Activated naive CD4-positive, alpha-beta T cell treated with anti-CD3 and anti-CD28 coated beads, Interleukin-2, amount 50 U/mL, for 24 hours (primary cell): Measurements from ENCODE around the gene MRPL41.
"Not testable (repeated sequence)": the region's sequence is repeated elsewhere in the genome, so short reads cannot be mapped to it uniquely, and the experiment has no call there.

Experiments
- H3K27ac Mint-ChIP-seq: one replicate; pipeline ENCODE4 v1.8.0; 2021; ENCODE audit warnings: mild to moderate bottlenecking, mixed read lengths
- H3K27me3 Mint-ChIP-seq: one replicate; pipeline ENCODE4 v1.8.0; 2021; ENCODE audit warnings: mixed read lengths
- H3K36me3 Mint-ChIP-seq: one replicate; pipeline ENCODE4 v1.8.0; 2021; ENCODE audit warnings: mixed read lengths
- H3K4me1 Mint-ChIP-seq: one replicate; pipeline ENCODE4 v1.8.0; 2021; ENCODE audit warnings: mixed read lengths
- H3K4me3 Mint-ChIP-seq: one replicate; pipeline ENCODE4 v1.8.0; 2021; ENCODE audit warnings: mild to moderate bottlenecking, mixed read lengths
- H3K9me3 Mint-ChIP-seq: one replicate; pipeline ENCODE4 v1.8.0; 2021; ENCODE audit warnings: mixed read lengths

The MRPL41 gene

DNA sequence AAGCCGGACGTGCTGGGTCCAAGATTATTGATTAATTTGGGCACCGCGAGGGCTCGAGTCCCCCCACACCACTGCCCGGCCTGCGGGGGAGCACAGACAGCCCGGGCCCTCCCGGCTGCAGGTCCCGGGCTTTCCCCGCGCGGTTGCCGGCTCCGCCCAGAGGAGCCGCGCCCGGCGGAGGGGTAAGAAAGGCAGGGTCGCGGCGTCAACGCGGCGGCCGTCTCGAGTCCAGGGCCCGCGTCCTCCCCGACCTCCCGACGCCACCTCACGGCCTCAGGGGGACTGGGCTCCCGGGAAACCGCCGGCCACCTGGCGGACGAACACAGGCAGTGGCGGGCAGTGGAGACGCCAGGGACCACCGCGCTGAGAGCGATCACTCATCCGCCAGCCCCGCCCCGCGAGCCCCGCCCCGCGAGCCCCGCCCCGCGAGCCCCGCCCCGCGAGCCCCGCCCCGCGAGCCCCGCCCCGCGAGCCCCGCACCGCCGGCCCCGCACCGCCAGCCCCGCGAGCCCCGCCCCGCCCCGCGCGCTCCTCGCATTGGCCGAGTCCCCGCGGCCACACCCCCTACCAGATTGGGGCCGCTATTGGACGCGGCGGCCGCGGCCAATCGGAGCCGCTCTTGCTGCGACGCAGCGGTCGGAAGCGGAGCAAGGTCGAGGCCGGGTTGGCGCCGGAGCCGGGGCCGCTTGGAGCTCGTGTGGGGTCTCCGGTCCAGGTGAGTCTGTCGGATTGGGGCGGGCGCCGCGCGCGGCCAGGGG is at the start of gene MRPL41:
Gene MRPL41, plus strand, starts transcription at position 616 of the 758 bp plus-strand sequence. CDS start 203 bp downstream, outside the sequence.
- H3K27ac Mint-ChIP-seq: peak within 1 kb of the TSS; percentile 72
- peak within 1 kb of the TSS; percentile 91 for H3K4me3 Mint-ChIP-seq
- peaks cover 26% of the 10 kb centered on the region for H3K4me1 Mint-ChIP-seq
- H3K9me3 Mint-ChIP-seq: no peaks in the 10 kb centered on the region
- H3K36me3 Mint-ChIP-seq: peaks cover 4% of the 10 kb centered on the region
- no peaks in the 10 kb centered on the region for H3K27me3 Mint-ChIP-seq

DNA sequence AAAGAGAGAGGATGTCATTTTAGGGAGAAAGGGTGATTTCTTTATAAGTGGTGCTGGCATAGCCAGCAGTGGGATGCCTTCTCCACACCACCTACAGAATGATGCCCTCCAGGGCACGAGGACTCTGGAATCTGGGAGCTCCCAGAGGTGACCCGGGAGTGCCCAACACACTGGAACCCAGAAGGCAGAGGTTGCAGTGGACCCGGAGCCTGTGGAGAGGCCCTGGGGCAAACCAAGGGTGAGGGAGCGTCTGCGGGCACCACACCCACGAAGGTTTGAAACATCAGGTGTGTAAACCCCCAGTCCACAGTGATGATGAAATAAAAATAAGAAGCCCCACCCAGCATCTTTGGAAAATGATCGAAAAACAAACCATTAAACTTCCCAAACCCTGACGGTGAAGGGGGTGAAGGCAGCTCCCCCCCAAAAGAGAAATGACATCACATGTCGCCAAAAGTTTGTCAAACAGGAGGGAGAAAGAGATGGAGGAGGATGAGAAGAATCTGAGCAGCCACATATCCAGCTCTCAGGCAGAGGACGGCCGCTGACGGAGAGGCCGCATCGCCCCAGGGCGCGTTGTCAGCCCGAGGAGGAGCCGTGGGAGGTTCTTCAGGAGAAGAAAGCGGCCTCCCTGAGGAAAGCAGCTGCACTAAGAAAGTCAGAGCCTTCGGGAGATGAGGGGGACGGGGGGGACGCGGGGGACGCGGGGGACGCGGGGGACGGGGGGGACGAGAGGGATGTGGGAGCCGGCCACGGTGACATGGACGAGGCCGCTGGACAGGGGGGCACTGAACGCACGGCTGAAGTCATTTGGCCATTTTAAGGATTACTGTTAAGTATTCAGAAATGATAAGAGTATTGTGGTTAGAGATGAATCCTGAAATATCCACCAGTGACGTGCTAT is 49.4 kb upstream of the MRPL41 start:
- no peak overlapping the region for H3K4me3 Mint-ChIP-seq

DNA sequence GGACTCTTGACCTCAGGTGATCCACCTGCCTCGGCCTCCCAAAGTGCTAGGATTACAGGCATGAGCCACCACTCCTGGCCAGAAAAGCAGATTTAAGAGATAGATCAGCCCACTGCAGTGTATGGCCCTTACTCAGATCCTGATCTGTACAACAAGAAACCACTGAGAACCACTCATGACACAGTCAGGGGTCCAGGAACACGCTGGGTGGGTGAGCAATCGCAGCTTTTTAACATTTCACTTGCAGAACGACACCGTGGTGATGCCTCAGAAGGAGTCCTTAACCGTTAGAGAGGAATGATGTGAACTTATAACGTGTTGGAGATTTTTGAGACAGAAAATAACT is 47.3 kb upstream of the MRPL41 start:
- Mint-ChIP-seq H3K27ac (no peak overlapping the region), H3K4me3 (no peak overlapping the region), H3K27me3 (no peaks in the 10 kb centered on the region), H3K36me3 (peaks cover 2% of the 10 kb centered on the region), H3K9me3 (no peaks in the 10 kb centered on the region), H3K4me1 (peaks cover 3% of the 10 kb centered on the region)

More for the DNA sequence above, 49.4 kb upstream of the MRPL41 start:
- Mint-ChIP-seq H3K9me3 (no peaks in the 10 kb centered on the region), H3K27me3 (no peaks in the 10 kb centered on the region), H3K27ac (peak overlapping the region; percentile 93), H3K4me1 (no peaks in the 10 kb centered on the region), H3K36me3 (peaks cover 2% of the 10 kb centered on the region)

DNA sequence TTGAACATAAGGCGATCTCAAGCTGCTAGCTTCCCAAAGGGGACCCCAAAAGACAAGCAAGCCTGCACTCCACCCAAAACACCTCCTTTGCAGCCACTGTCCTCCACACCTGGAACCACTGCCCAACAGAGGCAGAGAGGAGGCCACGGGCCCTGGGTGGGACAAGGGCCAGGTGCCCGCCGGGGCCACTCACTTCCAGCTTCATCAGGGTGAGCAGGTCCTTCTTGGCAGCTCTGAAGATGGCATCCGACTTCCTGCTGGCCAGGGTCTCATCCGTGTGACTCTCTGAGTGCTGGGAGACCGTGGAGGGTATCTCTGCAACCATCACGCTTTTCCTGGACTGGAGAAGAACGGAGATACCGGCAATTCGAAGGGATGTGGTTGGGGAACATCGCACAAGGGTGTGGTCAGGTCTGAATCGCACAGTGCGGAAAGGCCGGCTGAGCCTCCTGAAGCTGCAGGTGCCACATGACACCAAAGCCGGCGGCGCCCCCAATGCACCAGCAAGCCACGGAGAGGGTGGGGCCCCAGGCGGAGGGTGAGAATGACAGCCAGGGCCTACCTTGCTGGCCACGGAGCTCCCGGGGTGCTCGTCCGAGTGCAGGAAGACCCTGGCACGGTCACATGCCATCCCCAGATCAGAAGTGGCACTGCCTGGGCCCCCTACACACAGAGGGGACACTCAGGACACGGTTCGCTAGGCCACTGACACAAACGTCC is 46.1 kb upstream of the MRPL41 start:
- peaks cover 3% of the 10 kb centered on the region for H3K4me1 Mint-ChIP-seq
- H3K9me3 Mint-ChIP-seq: no peaks in the 10 kb centered on the region
- no peak overlapping the region for H3K27ac Mint-ChIP-seq
- no peaks in the 10 kb centered on the region for H3K27me3 Mint-ChIP-seq
- no peak overlapping the region for H3K4me3 Mint-ChIP-seq
- peaks cover 2% of the 10 kb centered on the region for H3K36me3 Mint-ChIP-seq

DNA sequence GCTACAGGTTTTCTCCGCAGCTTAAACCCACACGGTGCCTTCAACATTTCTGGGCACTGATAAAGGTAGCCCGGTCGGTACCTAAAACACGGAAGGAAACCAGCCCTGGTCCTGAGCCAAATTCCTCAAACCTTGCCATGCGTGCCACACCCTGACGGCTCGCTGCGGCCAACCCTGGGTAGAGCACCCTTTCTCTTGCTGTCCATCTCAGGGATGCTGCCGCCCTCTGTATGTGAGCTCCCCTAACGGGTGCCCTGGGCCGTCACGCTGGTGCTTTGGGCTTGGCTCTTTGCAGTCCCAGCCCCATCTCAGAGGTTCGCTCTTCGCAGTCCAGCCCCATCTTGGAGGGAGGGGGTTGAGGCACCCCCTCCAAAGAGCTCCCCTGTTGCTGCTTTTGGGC is 45.4 kb upstream of the MRPL41 start:
- H3K36me3 Mint-ChIP-seq: peaks cover 2% of the 10 kb centered on the region
- no peak overlapping the region for H3K4me3 Mint-ChIP-seq
- H3K4me1 Mint-ChIP-seq: peaks cover 3% of the 10 kb centered on the region
- H3K9me3 Mint-ChIP-seq: no peaks in the 10 kb centered on the region
- no peak overlapping the region for H3K27ac Mint-ChIP-seq
- H3K27me3 Mint-ChIP-seq: no peaks in the 10 kb centered on the region

DNA sequence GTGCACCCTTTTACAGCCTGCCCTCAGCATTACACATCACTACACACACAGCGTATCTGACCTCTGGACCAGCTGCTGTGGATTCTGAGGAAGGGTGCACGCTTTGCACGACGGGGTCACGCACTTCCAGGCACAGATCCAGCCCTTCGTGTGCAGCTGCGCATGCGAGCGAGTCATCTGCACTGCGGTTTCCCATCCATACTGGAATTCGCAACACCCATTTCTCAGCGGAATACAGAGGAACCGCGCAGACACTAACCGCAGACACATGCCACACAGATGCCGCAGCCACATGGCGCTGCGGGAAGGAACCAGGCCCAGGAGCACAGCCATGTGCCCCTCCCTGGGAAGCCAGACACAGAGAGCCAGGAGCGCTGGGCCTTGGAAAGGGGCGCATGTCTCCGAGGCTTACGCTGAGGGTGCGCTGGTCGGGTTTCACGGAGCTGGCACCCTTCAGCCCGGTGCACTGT is 44.9 kb upstream of the MRPL41 start:
- H3K27me3 Mint-ChIP-seq: no peaks in the 10 kb centered on the region

DNA sequence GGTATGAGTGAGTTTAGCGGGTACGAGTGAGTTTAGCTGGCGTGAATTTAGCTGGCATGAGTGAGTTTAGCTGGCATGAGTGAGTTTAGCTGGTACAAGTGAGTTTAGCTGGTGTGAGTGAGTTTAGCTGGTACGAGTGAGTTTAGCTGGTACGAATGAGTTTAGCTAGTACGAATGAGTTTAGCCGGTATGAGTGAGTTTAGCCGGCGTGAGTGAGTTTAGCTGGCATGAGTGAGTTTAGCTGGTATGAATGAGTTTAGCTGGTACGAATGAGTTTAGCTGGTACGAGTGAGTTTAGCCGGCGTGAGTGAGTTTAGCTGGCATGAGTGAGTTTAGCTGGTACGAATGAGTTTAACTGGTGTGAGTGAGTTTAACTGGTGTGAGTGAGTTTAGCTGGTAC is 42.5 kb upstream of the MRPL41 start:
- no peak overlapping the region for H3K27ac Mint-ChIP-seq
- H3K27me3 Mint-ChIP-seq: no peaks in the 10 kb centered on the region
- H3K36me3 Mint-ChIP-seq: no peaks in the 10 kb centered on the region
- H3K4me3 Mint-ChIP-seq: no peak overlapping the region
- no peaks in the 10 kb centered on the region for H3K9me3 Mint-ChIP-seq
- peaks cover 8% of the 10 kb centered on the region for H3K4me1 Mint-ChIP-seq

More for the DNA sequence above, 44.9 kb upstream of the MRPL41 start:
- Mint-ChIP-seq H3K36me3 (peaks cover 2% of the 10 kb centered on the region), H3K27ac (no peak overlapping the region), H3K9me3 (no peaks in the 10 kb centered on the region), H3K4me1 (peaks cover 3% of the 10 kb centered on the region), H3K4me3 (no peak overlapping the region)

DNA sequence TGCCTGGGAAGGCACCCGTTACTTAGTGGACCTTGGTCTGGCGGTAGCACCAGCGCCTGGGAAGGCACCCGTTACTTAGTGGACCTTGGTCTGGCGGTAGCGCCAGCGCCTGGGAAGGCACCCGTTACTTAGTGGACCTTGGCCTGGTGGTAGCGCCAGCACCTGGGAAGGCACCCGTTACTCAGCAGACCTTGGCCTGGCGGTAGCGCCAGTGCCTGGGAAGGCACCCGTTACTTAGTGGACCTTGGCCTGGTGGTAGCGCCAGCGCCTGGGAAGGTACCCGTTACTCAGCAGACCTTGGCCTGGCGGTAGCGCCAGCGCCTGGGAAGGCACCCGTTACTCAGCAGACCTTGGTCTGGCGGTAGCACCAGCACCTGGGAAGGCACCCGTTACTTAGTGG is 40.6 kb upstream of the MRPL41 start:
- H3K4me1 Mint-ChIP-seq, H3K27me3 Mint-ChIP-seq, H3K36me3 Mint-ChIP-seq, H3K9me3 Mint-ChIP-seq, H3K4me3 Mint-ChIP-seq, H3K27ac Mint-ChIP-seq: not testable (repeated sequence)

DNA sequence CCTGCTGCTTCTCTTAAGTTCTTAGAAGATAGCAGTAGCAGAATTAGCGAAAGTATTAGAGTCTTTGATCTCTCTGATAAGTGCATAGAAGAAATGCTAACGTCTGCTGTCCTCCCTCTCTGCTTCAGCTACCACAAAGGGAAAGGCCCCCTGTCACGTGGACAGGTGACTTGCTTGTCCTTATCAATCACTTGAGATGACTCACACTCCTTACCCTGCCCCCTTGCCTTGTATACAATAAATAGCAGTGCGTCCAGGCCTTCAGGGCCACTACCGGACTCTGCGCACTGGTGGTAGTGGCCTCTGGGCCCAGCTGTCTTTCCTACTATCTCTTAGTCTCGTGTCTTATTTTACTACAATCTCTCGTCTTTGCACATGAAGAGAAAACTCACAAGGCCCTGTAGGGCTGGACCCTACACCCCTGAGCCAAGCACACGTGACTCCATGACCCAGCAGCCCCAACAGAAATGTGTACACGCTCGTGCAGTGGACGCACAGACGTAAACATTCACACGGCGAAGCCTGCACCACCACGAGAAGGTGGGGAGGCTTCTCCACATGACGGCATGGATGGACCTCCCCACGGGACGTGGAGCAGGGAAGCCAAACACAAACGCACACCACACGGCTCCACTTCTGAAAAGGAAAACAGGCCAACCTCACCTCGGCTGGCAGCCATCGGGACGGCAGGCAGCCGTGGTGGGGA is 39.8 kb upstream of the MRPL41 start:
- peaks cover 8% of the 10 kb centered on the region for H3K4me1 Mint-ChIP-seq
- no peak overlapping the region for H3K27ac Mint-ChIP-seq
- no peaks in the 10 kb centered on the region for H3K9me3 Mint-ChIP-seq
- no peaks in the 10 kb centered on the region for H3K27me3 Mint-ChIP-seq
- H3K4me3 Mint-ChIP-seq: no peak overlapping the region
- no peaks in the 10 kb centered on the region for H3K36me3 Mint-ChIP-seq

DNA sequence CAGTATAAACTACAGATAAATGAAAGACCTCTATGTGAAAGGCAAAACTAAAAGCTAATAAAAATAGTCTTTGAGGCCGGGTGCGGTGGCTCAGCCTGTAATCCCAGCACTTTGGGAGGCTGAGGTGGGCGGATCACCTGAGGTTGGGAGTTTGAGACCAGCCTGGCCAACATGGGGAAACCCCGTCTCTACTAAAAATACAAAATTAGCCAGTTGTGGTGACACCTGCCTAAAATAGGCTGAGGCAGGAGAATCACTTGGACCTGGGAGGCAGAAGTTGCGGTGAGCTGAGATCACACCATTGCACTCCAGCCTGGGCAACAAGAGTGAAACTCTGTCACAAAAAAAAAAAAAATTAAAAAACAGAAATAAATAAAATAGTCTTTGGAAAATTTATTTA is 38.5 kb upstream of the MRPL41 start:
- H3K4me3 Mint-ChIP-seq, H3K9me3 Mint-ChIP-seq, H3K36me3 Mint-ChIP-seq, H3K27ac Mint-ChIP-seq, H3K27me3 Mint-ChIP-seq, H3K4me1 Mint-ChIP-seq: not testable (repeated sequence)

DNA sequence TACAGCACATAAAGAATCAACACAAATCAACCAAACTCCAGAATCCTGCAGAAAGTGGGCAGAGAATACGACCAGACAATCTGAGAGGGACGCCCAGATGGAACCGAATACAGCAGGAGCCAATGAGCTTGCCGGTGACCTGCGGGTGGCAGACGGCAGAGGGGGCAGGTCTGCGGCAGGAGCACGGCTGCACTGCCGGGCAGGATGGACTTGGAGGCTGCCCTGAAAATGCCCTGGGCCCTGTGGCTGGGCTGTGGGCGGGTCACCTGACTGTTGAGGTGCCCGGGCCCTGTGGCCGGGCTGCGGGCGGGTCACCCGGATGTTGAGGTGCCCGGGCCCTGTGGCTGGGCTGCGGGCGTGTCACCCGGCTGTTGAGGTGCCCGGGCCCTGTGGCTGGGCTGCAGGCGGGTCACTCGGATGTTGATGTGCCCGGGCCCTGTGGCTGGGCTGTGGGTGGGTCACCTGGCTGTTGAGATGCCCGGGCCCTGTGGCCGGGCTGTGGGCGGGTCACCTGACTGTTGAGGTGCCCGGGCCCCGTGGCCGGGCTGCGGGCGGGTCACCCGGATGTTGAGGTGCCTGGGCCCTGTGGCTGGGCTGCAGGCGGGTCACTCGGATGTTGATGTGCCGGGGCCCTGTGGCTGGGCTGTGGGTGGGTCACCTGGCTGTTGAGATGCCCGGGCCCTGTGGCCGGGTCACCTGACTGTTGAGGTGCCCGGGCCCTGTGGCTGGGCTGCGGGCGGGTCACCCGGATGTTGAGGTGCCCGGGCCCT is 37.7 kb upstream of the MRPL41 start:
- H3K9me3 Mint-ChIP-seq, H3K27me3 Mint-ChIP-seq, H3K4me1 Mint-ChIP-seq, H3K27ac Mint-ChIP-seq, H3K36me3 Mint-ChIP-seq, H3K4me3 Mint-ChIP-seq: not testable (repeated sequence)

DNA sequence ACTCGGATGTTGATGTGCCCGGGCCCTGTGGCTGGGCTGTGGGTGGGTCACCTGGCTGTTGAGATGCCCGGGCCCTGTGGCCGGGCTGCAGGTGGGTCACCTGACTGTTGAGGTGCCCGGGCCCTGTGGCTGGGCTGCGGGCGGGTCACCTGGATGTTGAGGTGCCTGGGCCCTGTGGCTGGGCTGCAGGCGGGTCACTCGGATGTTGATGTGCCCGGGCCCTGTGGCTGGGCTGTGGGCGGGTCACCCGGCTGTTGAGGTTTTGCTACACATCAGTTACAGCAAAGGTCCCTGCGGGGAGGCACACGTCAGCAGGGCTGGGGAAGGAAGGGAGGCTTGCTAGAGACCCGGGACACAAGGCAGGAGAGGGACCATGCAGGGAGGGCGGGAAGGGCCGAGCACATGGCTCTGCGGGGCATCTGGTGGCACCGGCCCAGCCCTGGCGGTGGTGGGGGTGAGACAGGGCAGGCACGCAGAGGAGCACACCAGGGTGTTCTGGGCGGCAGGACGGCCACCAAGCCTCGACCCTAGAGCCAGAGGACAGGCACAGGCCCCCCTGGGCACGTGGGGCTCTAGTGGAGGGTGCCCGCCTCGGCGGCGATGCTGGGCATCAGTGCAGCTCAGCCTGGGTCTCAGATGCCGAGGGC is 36.9 kb upstream of the MRPL41 start:
- no peak overlapping the region for H3K4me3 Mint-ChIP-seq
- no peaks in the 10 kb centered on the region for H3K36me3 Mint-ChIP-seq
- H3K9me3 Mint-ChIP-seq: no peaks in the 10 kb centered on the region
- peaks cover 5% of the 10 kb centered on the region for H3K4me1 Mint-ChIP-seq
- no peak overlapping the region for H3K27ac Mint-ChIP-seq
- H3K27me3 Mint-ChIP-seq: no peaks in the 10 kb centered on the region

DNA sequence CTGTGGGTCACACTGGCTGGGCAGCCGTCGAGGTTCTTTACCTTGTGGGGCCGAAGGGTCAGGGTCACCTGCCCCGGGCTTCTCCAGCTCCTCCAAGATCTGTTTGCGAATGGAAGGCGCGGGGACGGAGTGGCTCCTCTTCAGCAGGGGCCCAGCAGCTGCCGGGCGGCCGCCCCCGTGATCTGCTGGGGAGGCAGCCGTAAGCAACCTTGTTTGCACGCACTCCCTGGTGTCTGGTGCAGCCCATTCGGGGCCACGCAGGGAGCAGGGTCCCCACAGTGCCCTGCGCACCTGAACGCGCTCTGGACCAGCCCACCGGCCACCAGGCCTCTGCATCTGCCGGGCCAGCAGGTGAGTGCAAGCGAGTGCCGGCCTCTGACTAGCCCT is 36.3 kb upstream of the MRPL41 start:
- H3K36me3 Mint-ChIP-seq: no peaks in the 10 kb centered on the region
- no peak overlapping the region for H3K4me3 Mint-ChIP-seq
- H3K27ac Mint-ChIP-seq: no peak overlapping the region
- H3K4me1 Mint-ChIP-seq: peaks cover 5% of the 10 kb centered on the region
- no peaks in the 10 kb centered on the region for H3K9me3 Mint-ChIP-seq
- no peaks in the 10 kb centered on the region for H3K27me3 Mint-ChIP-seq

DNA sequence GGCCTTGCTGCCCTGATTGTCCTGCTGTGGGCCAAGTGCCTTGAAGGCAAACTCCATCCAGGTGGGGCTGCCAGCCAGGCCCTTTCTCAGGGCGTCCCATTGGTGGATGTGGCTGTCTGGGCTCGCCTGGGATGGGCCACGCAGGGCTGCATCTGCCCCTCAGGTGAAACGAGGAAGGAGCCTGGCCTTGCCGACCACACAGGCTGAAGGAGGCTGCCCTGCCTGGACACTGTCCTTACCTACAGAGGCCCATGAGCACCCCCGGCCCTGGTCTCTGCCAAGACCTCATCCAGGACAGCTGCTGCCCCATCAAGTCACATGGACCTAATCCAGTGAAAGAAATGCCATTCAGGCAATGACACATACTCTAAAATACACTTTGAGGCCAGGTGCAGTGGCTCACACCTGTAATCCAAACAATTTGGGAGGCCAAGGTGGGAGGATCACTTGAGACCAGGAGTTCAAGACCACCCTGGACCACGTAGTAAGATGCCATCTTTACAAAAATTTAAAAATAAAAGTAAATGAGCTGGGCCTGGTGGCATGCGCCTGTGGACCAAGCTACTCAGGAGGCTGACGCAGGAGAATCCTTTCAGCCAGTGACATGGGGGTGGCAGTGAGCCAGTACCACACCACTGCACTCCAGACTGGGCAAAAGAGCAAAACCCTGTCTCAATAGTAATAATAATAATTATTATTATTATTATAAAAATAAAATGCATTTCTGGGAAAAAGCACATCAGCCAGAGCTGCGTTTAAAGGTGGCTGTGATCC is 35.3 kb upstream of the MRPL41 start:
- H3K4me1 Mint-ChIP-seq: peaks cover 5% of the 10 kb centered on the region
- no peak overlapping the region for H3K4me3 Mint-ChIP-seq
- no peaks in the 10 kb centered on the region for H3K27me3 Mint-ChIP-seq
- no peaks in the 10 kb centered on the region for H3K36me3 Mint-ChIP-seq
- no peaks in the 10 kb centered on the region for H3K9me3 Mint-ChIP-seq
- no peak overlapping the region for H3K27ac Mint-ChIP-seq
